SK-N-SH treated with all-trans-retinoic acid at 6 μM for 48 hours (cell line): ENCODE data around the gene VWA3A.

Source experiments
- ATAC-seq: fragments of 200-7000 bp; cut with Tn5 transposase; 3 replicates; pipeline ENCODE4 v1.9.1; 2020; ENCODE audit warnings: mild to moderate bottlenecking, moderate library complexity
- ARNTL ChIP-seq: fragments of 450-650 bp; formaldehyde crosslinking; IDR thresholded peaks from 2 replicates; pipeline ENCODE4 v1.5.0; 2020; ENCODE audit warnings: low read depth, mild to moderate bottlenecking, moderate library complexity, borderline replicate concordance
- BACH2 ChIP-seq: fragments of 250-450 bp; sonication (Bioruptor Pico); IDR thresholded peaks from 2 replicates; pipeline ENCODE4 v1.9.0; 2021; ENCODE audit warnings: mild to moderate bottlenecking, borderline replicate concordance
- CREB5 ChIP-seq: fragments of 250-450 bp; sonication (Bioruptor Pico); IDR thresholded peaks from 2 replicates; pipeline ENCODE4 v1.5.1; 2020; ENCODE audit warnings: low read depth, mild to moderate bottlenecking, moderate library complexity
- CSDC2 ChIP-seq: fragments of 250-450 bp; sonication (Bioruptor Pico); IDR thresholded peaks from 2 replicates; pipeline ENCODE4 v1.5.0; 2020; ENCODE audit warnings: mild to moderate bottlenecking, moderate library complexity
- CSRNP3 ChIP-seq: fragments of 250-450 bp; sonication (Bioruptor Pico); IDR thresholded peaks from 2 replicates; pipeline ENCODE4 v1.5.1; 2021; ENCODE audit warnings: mild to moderate bottlenecking, moderate library complexity
- ESRRG ChIP-seq: fragments of 250-450 bp; sonication (Bioruptor Pico); IDR thresholded peaks from 2 replicates; pipeline ENCODE4 v1.6.1; 2021; ENCODE audit warnings: mild to moderate bottlenecking
- GLIS3 ChIP-seq: fragments of 250-450 bp; sonication (Bioruptor Pico); IDR thresholded peaks from 2 replicates; pipeline ENCODE4 v1.5.0; 2020; ENCODE audit warnings: mild to moderate bottlenecking, moderate library complexity
- ISL1 ChIP-seq: fragments of 250-450 bp; sonication (Bioruptor Pico); IDR thresholded peaks from 2 replicates; pipeline ENCODE4 v2.1.2; 2022; ENCODE audit warnings: mild to moderate bottlenecking, moderate library complexity
- PATZ1 ChIP-seq: fragments of 250-450 bp; sonication (Bioruptor Pico); IDR thresholded peaks from 2 replicates; pipeline ENCODE4 v1.8.0; 2020; ENCODE audit warnings: mild to moderate bottlenecking, moderate library complexity, borderline replicate concordance
- POU6F1 ChIP-seq: fragments of 250-450 bp; sonication (Bioruptor Pico); IDR thresholded peaks from 2 replicates; pipeline ENCODE4 v1.8.0; 2021; ENCODE audit warnings: low read depth, mild to moderate bottlenecking, moderate library complexity, borderline replicate concordance
- RARB ChIP-seq: fragments of 250-450 bp; sonication (Bioruptor Pico); IDR thresholded peaks from 2 replicates; pipeline ENCODE4 v1.8.0; 2021; ENCODE audit warnings: mild to moderate bottlenecking, moderate library complexity
- SNAI2 ChIP-seq: fragments of 250-450 bp; sonication (Bioruptor Pico); IDR thresholded peaks from 2 replicates; pipeline ENCODE4 v1.5.0; 2020; ENCODE audit warnings: mild to moderate bottlenecking, moderate library complexity
- TCF4 ChIP-seq: fragments of 250-450 bp; sonication (Bioruptor Pico); IDR thresholded peaks from 2 replicates; pipeline ENCODE4 v1.8.0; 2021; ENCODE audit warnings: mild to moderate bottlenecking, moderate library complexity, borderline replicate concordance
- TOX ChIP-seq: fragments of 250-450 bp; sonication (Bioruptor Pico); IDR thresholded peaks from 2 replicates; pipeline ENCODE4 v1.8.0; 2021; ENCODE audit warnings: mild to moderate bottlenecking, moderate library complexity, borderline replicate concordance
- TSHZ2 ChIP-seq: fragments of 250-450 bp; sonication (Bioruptor Pico); IDR thresholded peaks from 2 replicates; pipeline ENCODE4 v1.5.0; 2020; ENCODE audit warnings: mild to moderate bottlenecking, moderate library complexity
- ZC3H10 ChIP-seq: fragments of 250-450 bp; sonication (Bioruptor Pico); IDR thresholded peaks from 2 replicates; pipeline ENCODE4 v1.5.1; 2021; ENCODE audit warnings: mild to moderate bottlenecking, moderate library complexity
- ZFP3 ChIP-seq: fragments of 250-450 bp; sonication (Bioruptor Pico); IDR thresholded peaks from 2 replicates; pipeline ENCODE4 v1.5.0; 2020; ENCODE audit warnings: mild to moderate bottlenecking, moderate library complexity
- ZNF565 ChIP-seq: fragments of 450-650 bp; formaldehyde crosslinking; conservative IDR thresholded peaks from 2 replicates; pipeline ENCODE4 v1.5.0; 2020; ENCODE audit warnings: low read depth, mild to moderate bottlenecking, moderate library complexity
- ZNF70 ChIP-seq: fragments of 450-650 bp; formaldehyde crosslinking; IDR thresholded peaks from 2 replicates; pipeline ENCODE4 v1.5.0; 2020; ENCODE audit warnings: mild to moderate bottlenecking, moderate library complexity
- ZNF8 ChIP-seq: fragments of 450-650 bp; formaldehyde crosslinking; IDR thresholded peaks from 2 replicates; pipeline ENCODE4 v1.5.0; 2020; ENCODE audit warnings: mild to moderate bottlenecking, moderate library complexity

The VWA3A gene

GRCh38 chr16:22192261-22193062 lies 100.1 kb downstream of the VWA3A start:
- ATAC-seq, result no peak
- no peak for TF ChIP-seq CREB5 (CRISPR knock-in tag)
- no peak for TF ChIP-seq POU6F1
- TF ChIP-seq ARNTL, result no peak
- no peak for TF ChIP-seq ESRRG (CRISPR knock-in tag)
- TF ChIP-seq BACH2 (CRISPR knock-in tag), result no peak
- no peak for TF ChIP-seq SNAI2 (CRISPR knock-in tag)
- no peak for TF ChIP-seq ZNF70 (CRISPR knock-in tag)

- no peak for TF ChIP-seq GLIS3 (CRISPR knock-in tag)
- TF ChIP-seq CSDC2 (CRISPR knock-in tag), result no peak
- TF ChIP-seq PATZ1 (CRISPR knock-in tag), result no peak
- no peak for TF ChIP-seq ZFP3 (CRISPR knock-in tag)
- TF ChIP-seq ARNTL, result no peak
- no peak for TF ChIP-seq CSRNP3 (CRISPR knock-in tag)
- no peak for TF ChIP-seq ESRRG (CRISPR knock-in tag)
- TF ChIP-seq ZNF565 (CRISPR knock-in tag), result no peak
- no peak for TF ChIP-seq ISL1 (CRISPR knock-in tag)
- no peak for TF ChIP-seq BACH2 (CRISPR knock-in tag)
- TF ChIP-seq SNAI2 (CRISPR knock-in tag), result no peak
- no peak for TF ChIP-seq ZNF70 (CRISPR knock-in tag)
- TF ChIP-seq ZNF8 (CRISPR knock-in tag), result no peak
- TF ChIP-seq ZC3H10 (CRISPR knock-in tag), result no peak
- TF ChIP-seq TSHZ2, result no peak
- no peak for TF ChIP-seq TCF4 (CRISPR knock-in tag)
- TF ChIP-seq TOX, result no peak
- TF ChIP-seq RARB (CRISPR knock-in tag), result no peak
- no peak for TF ChIP-seq CREB5 (CRISPR knock-in tag)
- ATAC-seq, result no peak
Observed at GRCh38 chr16:22193063-22193411, 100.7 kb downstream of the VWA3A start.
